ENCODE results near the gene ENPP7. TPM values are rescaled to one million over a fixed set of nuclear protein-coding genes. Genes with fewer than 3 reads are reported as not detected.

The ENPP7 gene
- total and polyA plus RNA-seq, 2 donors (not counting 3 experiments of a cell fraction or from before 2014, with no cell fraction given) = not detected

DNA sequence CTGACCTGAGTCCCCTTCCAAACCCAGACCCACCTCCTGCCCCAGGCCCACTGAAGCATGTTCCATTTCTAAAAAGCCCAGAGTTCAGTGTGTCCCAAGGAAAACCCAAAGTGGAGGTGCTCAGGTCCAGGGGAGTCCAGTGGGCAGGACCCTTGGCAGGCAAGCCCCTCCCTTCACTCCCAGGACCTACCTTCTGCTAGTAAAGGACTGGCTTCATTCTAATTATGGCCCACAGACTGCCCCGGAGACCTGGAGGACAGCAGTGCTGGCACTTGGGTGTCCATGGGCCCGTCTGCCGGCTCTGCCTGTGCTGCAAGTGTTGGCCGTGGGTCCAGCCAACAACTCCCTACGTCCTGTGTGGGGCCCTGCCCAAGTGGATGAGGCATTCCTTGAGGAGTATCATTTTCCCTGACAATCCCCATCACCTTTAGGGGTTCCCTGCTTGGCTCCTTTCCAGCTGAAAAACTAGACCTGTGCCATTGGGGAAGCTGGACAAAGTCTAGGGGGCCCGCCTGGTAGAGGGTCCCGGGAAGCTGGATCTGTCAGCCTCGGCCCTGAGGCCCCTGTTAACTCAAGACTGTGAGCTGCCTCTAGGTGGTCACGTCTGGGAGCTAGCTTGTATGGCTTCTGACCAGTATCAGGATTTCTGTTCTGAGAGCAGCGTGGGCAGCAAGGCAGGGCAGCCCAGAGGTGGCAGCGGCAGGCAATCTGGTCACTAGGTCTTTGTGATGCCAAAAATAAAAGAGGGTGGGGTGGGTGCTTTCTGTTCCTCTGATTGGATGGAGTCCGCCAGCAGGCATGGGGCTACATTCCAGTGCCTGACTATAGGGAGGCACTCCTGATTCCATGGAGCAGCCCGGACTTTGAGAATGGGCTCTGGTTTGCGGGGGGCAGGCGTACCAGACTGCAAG, 55.4 kb downstream of the ENPP7 start:
- dilution Hi-C loops (cut with MboI; ENCODE audit: extremely low pct_ligation_motif_present, low sequenced_read_pairs) (no loop called here), intact Hi-C loops (cut with micrococcal nuclease) (no loop called here)
- peaks cover 27 to 31% of the 10 kb centered on the region in 2 experiments for H3K27me3 ChIP-seq (ENCODE audit: control insufficient read depth in 2 of 2, insufficient read depth in 2 of 2, low read length in 2 of 2)
- H3K9me3 ChIP-seq (replicated peaks; ENCODE audit: control insufficient read depth, insufficient read depth, low read length) = no peaks in the 10 kb centered on the region
- DNase-seq (ENCODE audit: low read depth, low spot score) (no peak), FAIRE-seq (no peak)
- TF ChIP-seq POLR2A (IDR thresholded peaks at IDR 0.05; ENCODE audit: low read depth, low read length) (no peak), POLR2AphosphoS5 (IDR thresholded peaks at IDR 0.05; ENCODE audit: insufficient read depth, low read depth, low read length) (no peak)
- BruUV-seq (replicated peaks) = TSS peak; percentile 15
- H3K4me1 ChIP-seq (ENCODE audit: control insufficient read depth, extremely low read depth, insufficient read depth, low read length) = no peaks in the 10 kb centered on the region
- H3K9me1 ChIP-seq (replicated peaks; ENCODE audit: control insufficient read depth, extremely low read depth, insufficient read depth, low read length) = no peaks in the 10 kb centered on the region
- H4K20me1 ChIP-seq (replicated peaks; ENCODE audit: control insufficient read depth, extremely low read depth, insufficient read depth, low read length) = no peaks in the 10 kb centered on the region
- POLR2A ChIA-PET = no interaction called here
- no peak overlapping the region for H3K27ac ChIP-seq (ENCODE audit: insufficient read depth, low read depth, low read length)
- H3K4me2 ChIP-seq (ENCODE audit: insufficient read depth, low read length) = no peak overlapping the region
- H2AFZ ChIP-seq (ENCODE audit: low read depth, low read length) = no peak overlapping the region
- CTCF ChIA-PET = interaction anchor here (1.4 to 2.0 kb wide), 3 partner anchors 9 to 49 kb away, joined by 6 to 7 read pairs (median 6); no protein-coding TSS in a partner anchor
- no peaks in the 10 kb centered on the region for H3K79me2 ChIP-seq (ENCODE audit: control insufficient read depth, insufficient read depth, low read length)
- no peak overlapping the region for H3K9ac ChIP-seq (replicated peaks; ENCODE audit: extremely low read depth, insufficient read depth, low read length)
- H3K36me3 ChIP-seq (ENCODE audit: control insufficient read depth in 2 of 2, extremely low read depth in 1 of 2, insufficient read depth in 2 of 2, low read length in 2 of 2) = peaks cover 0 to 9% of the 10 kb centered on the region in 2 experiments
- no peak overlapping the region for H3K4me3 ChIP-seq (replicated peaks in 1 of 3; ENCODE audit: insufficient read depth in 1 of 3, low read depth in 1 of 3, low read length in 3 of 3)

DNA sequence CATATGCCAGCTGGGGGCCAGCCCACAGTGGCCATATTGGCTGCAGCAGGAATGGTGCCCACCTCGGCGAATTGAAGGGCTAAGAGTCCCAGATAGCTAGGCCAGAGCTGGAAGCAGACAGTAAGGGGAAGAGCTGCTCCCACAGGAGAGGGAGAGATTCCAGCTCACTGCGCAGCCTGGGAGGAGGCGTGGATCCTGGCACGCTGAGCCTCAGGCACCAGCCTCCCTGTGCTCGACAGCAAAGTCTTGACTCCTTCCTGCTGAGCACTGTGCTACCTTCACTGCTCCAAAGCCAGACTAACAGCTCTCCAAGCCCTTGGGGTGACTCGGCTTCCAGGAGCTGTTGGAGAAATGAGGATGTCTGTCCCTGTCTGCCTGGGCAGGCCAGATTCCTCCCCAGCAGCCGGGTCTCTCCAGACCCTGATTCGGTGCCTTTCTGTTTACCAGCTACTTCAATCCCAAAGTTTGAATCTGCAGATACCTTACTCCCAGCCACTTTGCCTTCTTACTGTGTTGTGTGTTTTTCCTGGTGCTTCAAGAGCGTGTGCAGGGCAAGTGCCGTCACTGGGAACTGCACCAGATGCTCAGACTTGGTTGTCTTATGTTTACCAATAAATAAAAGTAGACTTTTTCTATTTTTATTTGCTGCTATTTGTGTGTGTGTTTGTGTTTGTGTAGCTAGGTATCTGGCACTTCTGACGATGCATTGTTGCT, 56.3 kb downstream of the ENPP7 start:
- Histone ChIP-seq H2AFZ (ENCODE audit: low read depth, low read length) (no peak overlapping the region), H3K9me1 (replicated peaks; ENCODE audit: control insufficient read depth, extremely low read depth, insufficient read depth, low read length) (no peaks in the 10 kb centered on the region), H3K9ac (replicated peaks; ENCODE audit: extremely low read depth, insufficient read depth, low read length) (no peak overlapping the region), H4K20me1 (replicated peaks; ENCODE audit: control insufficient read depth, extremely low read depth, insufficient read depth, low read length) (no peaks in the 10 kb centered on the region), H3K36me3 (ENCODE audit: control insufficient read depth in 2 of 2, extremely low read depth in 1 of 2, insufficient read depth in 2 of 2, low read length in 2 of 2) (peaks cover 0 to 9% of the 10 kb centered on the region in 2 experiments), H3K4me3 (replicated peaks in 1 of 3; ENCODE audit: insufficient read depth in 1 of 3, low read depth in 1 of 3, low read length in 3 of 3) (no peak overlapping the region), H3K4me2 (ENCODE audit: insufficient read depth, low read length) (no peak overlapping the region), H3K27ac (ENCODE audit: insufficient read depth, low read depth, low read length) (no peak overlapping the region), H3K27me3 (ENCODE audit: control insufficient read depth in 2 of 2, insufficient read depth in 2 of 2, low read length in 2 of 2) (peaks cover 37 to 41% of the 10 kb centered on the region in 2 experiments), H3K4me1 (ENCODE audit: control insufficient read depth, extremely low read depth, insufficient read depth, low read length) (no peaks in the 10 kb centered on the region), H3K9me3 (replicated peaks; ENCODE audit: control insufficient read depth, insufficient read depth, low read length) (no peaks in the 10 kb centered on the region), H3K79me2 (ENCODE audit: control insufficient read depth, insufficient read depth, low read length) (no peaks in the 10 kb centered on the region)
- intact Hi-C loops (cut with micrococcal nuclease) (no loop called here), dilution Hi-C loops (cut with MboI; ENCODE audit: extremely low pct_ligation_motif_present, low sequenced_read_pairs) (no loop called here)
- no peak for TF ChIP-seq FOS (IDR thresholded peaks at IDR 0.05; ENCODE audit: borderline replicate concordance, insufficient read depth, low read length)
- BruUV-seq (replicated peaks) = no TSS peak
- POLR2A ChIA-PET = no interaction called here
- CTCF ChIA-PET = interaction anchor here (0.9 to 2.0 kb wide), 6 partner anchors 8 to 222 kb away, joined by 3 to 7 read pairs (median 4); no protein-coding TSS in a partner anchor
- no peak for DNase-seq (ENCODE audit: low read depth, low spot score)
- no peak for FAIRE-seq

Data from endothelial cell of umbilical vein (primary cell).